Amniotic epithelial cell (primary cell): ENCODE data around the gene MMP25.

Experiments
- DNase-seq: peaks from one replicate; pipeline ENCODE4 v3.0.0-alpha.2; 2010; ENCODE audit warnings: low read depth

Gene MMP25

GRCh38 chr16:3017794-3018506 lies 28.4 kb upstream of the MMP25 start, which contains the start of gene CLDN6:
Gene CLDN6 (minus strand): TSS chr16:3018183. CDS start chr16:3016021, 2,162 bp downstream.
- no peak for DNase-seq

GRCh38 chr16:3019594-3020246 lies 26.6 kb upstream of the MMP25 start:
- DNase-seq, result no peak

- peak; percentile 51 for DNase-seq
These were observed 26.1 kb upstream of the MMP25 start, which contains the start of gene TNFRSF12A for GRCh38 chr16:3020247-3020603. Gene TNFRSF12A (plus strand): TSS chr16:3020368. CDS start chr16:3020398, 30 bp downstream.

- peak; percentile 84 for DNase-seq
These were observed 25.5 kb upstream of the MMP25 start for GRCh38 chr16:3020604-3021448.

GRCh38 chr16:3021449-3022207 lies 24.7 kb upstream of the MMP25 start:
- DNase-seq, result peak; percentile 94

- peak; percentile 95 for DNase-seq
These were observed 24.1 kb upstream of the MMP25 start for GRCh38 chr16:3022208-3022683.

GRCh38 chr16:3022684-3023414 lies 23.5 kb upstream of the MMP25 start:
- DNase-seq, result no peak

GRCh38 chr16:3023415-3023668 lies 23.0 kb upstream of the MMP25 start:
- peak; percentile 60 for DNase-seq

GRCh38 chr16:3023669-3024478 lies 22.5 kb upstream of the MMP25 start, which contains the start of the genes HCFC1R1 and THOC6:
Gene HCFC1R1 (minus strand): TSS chr16:3023942. CDS start chr16:3023941, 1 bp downstream.
Gene THOC6 (plus strand): TSS chr16:3024035. CDS start chr16:3024327, 292 bp downstream.
- DNase-seq, result peak; percentile 97

- no peak for DNase-seq
These were observed 21.0 kb upstream of the MMP25 start for GRCh38 chr16:3025032-3026002.

GRCh38 chr16:3026003-3026378 lies 20.4 kb upstream of the MMP25 start:
- no peak for DNase-seq

- DNase-seq, result no peak
These were observed 19.5 kb upstream of the MMP25 start for GRCh38 chr16:3026609-3027488.

GRCh38 chr16:3027489-3027795 lies 18.9 kb upstream of the MMP25 start:
- no peak for DNase-seq

- DNase-seq, result peak; percentile 59
These were observed 18.2 kb upstream of the MMP25 start for GRCh38 chr16:3027983-3028715.

- DNase-seq, result no peak
These were observed 17.5 kb upstream of the MMP25 start for GRCh38 chr16:3028716-3029319.

GRCh38 chr16:3029491-3030221 lies 16.7 kb upstream of the MMP25 start:
- DNase-seq, result peak; percentile 24
